Measurements from ENCODE around the gene IQSEC2.

DNA sequence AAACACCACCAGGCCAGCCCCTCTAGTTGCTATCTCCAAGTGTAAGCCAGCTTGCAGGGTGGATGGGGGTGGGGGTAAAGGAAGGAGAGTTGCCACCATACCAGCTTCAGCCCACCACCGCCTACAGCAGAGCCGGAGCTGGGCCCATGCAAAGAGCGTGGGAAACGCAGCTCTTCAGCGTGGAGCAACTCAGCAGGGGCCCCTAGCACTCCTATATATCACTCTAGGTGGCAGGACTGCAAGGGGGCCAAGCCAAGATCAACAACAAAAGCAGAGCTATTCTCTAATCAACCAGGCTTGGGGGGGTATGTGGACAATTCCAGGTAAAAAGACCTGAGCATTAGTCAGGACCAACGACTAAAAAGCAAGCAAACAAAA, 35.5 kb upstream of the IQSEC2 start:
- TF ChIP-seq HMG20A (CRISPR knock-in tag; IDR thresholded peaks at IDR 0.05; ENCODE audit: borderline replicate concordance) = no peak
- TF ChIP-seq ZNF781 (CRISPR knock-in tag; IDR thresholded peaks at IDR 0.05; ENCODE audit: borderline replicate concordance, not compliant biosample characterization) = no peak
- TF ChIP-seq, protein P1, sequence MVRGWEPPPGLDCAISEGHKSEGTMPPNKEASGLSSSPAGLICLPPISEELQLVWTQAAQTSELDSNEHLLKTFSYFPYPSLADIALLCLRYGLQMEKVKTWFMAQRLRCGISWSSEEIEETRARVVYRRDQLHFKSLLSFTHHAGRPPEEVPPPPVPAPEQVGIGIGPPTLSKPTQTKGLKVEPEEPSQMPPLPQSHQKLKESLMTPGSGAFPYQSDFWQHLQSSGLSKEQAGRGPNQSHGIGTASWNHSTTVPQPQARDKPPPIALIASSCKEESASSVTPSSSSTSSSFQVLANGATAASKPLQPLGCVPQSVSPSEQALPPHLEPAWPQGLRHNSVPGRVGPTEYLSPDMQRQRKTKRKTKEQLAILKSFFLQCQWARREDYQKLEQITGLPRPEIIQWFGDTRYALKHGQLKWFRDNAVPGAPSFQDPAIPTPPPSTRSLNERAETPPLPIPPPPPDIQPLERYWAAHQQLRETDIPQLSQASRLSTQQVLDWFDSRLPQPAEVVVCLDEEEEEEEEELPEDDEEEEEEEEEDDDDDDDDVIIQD (CRISPR knock-in tag; IDR thresholded peaks at IDR 0.05; ENCODE audit: low read depth) = no peak
- no peak for TF ChIP-seq THAP11 (CRISPR knock-in tag; IDR thresholded peaks at IDR 0.05)
- TF ChIP-seq, protein P2, sequence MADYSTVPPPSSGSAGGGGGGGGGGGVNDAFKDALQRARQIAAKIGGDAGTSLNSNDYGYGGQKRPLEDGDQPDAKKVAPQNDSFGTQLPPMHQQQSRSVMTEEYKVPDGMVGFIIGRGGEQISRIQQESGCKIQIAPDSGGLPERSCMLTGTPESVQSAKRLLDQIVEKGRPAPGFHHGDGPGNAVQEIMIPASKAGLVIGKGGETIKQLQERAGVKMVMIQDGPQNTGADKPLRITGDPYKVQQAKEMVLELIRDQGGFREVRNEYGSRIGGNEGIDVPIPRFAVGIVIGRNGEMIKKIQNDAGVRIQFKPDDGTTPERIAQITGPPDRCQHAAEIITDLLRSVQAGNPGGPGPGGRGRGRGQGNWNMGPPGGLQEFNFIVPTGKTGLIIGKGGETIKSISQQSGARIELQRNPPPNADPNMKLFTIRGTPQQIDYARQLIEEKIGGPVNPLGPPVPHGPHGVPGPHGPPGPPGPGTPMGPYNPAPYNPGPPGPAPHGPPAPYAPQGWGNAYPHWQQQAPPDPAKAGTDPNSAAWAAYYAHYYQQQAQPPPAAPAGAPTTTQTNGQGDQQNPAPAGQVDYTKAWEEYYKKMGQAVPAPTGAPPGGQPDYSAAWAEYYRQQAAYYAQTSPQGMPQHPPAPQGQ (CRISPR knock-in tag; IDR thresholded peaks at IDR 0.05; ENCODE audit: borderline replicate concordance) = no peak
- TF ChIP-seq FOXJ3 (CRISPR knock-in tag; IDR thresholded peaks at IDR 0.05; ENCODE audit: borderline replicate concordance) = no peak
